Sigmoid colon (tissue), 7 donors: ENCODE results near the gene UHRF2. TPM values are rescaled to one million over a fixed set of nuclear protein-coding genes. Genes with fewer than 3 reads are reported as not detected.

ENCODE experiments used
- DNase-seq: peaks from one replicate; pipeline ENCODE4 v3.0.0-alpha.2; 2019
- H3K27ac ChIP-seq, 4 donors: fragments of 200-600 bp; sonication (generic); one replicate each; pipeline ENCODE4 v1.5.1; 2016 to 2019; ENCODE audit warnings: mild to moderate bottlenecking in 1 of 4
- H3K27me3 ChIP-seq, 3 donors: fragments of 200-600 bp; sonication (generic); one replicate each; pipeline ENCODE4 v1.5.1; 2019; ENCODE audit warnings: mild to moderate bottlenecking in 1 of 3
- H3K36me3 ChIP-seq, 4 donors: fragments of 200-600 bp; sonication (generic); one replicate each; pipeline ENCODE4 v1.5.1; 2016 to 2019
- H3K4me1 ChIP-seq, 4 donors: fragments of 200-600 bp; sonication (generic); one replicate each; pipeline ENCODE4 v1.5.1; 2017 to 2019
- H3K4me3 ChIP-seq, 4 donors: fragments of 200-600 bp; sonication (generic); one replicate each; pipeline ENCODE4 v1.5.1; 2017 to 2019; ENCODE audit warnings: mild to moderate bottlenecking in 2 of 4, moderate library complexity in 1 of 4
- H3K9me3 ChIP-seq, 4 donors: fragments of 200-600 bp in 3 of 4; sonication (generic) in 3 of 4; one replicate each; pipeline versions ENCODE4 v1.5.1 to v1.6.1; 2013 to 2019
- CTCF ChIP-seq, 4 experiments: fragments of 450-650 bp in 3 of 4; fragments of 200-600 bp in 1 of 4; IDR thresholded peaks; one replicate each; pipeline ENCODE4 v1.5.1; 2016 to 2019; ENCODE audit warnings: antibody characterized with exemption in 4 of 4, mild to moderate bottlenecking in 3 of 4, moderate library complexity in 2 of 4
- EP300 ChIP-seq, 4 donors: sonication (generic); formaldehyde crosslinking; IDR thresholded peaks; one replicate each; pipeline ENCODE4 v1.6.1; 2017; ENCODE audit warnings: antibody characterized with exemption in 4 of 4
- POLR2A ChIP-seq, 2 donors: fragments of 450-650 bp; IDR thresholded peaks; one replicate each; pipeline ENCODE4 v1.6.1; 2016; ENCODE audit warnings: antibody characterized with exemption in 2 of 2, mild to moderate bottlenecking in 2 of 2, moderate library complexity in 2 of 2
- POLR2AphosphoS5 ChIP-seq, 4 donors: sonication (generic); formaldehyde crosslinking; IDR thresholded peaks; one replicate each; pipeline ENCODE4 v1.6.1; 2017; ENCODE audit warnings: antibody characterized with exemption in 4 of 4
- WGBS, 2 donors: extraction: QIAGEN DNeasy Blood & Tissue Kit; methylation state at CpG; one replicate each; pipeline ENCODE4 v1.1.7; 2013; 5-methylcytosine and 5-hydroxymethylcytosine counted together
- intact Hi-C: fragments of 100-400 bp; cut with DNase I; formaldehyde crosslinking; loops from one replicate; pipeline ENCODE4 v1.15.1; 2023
- polyA plus RNA-seq, 3 donors: library from polyadenylated mRNA; stranded (reverse); fragments of 200-250 nt; gene quantifications; one replicate each; pipeline ENCODE4 v1.2.3, GENCODE V29; 2013
- total RNA-seq, 4 donors: library from RNA; depleted of rRNA; stranded (reverse); fragments of >200 nt; gene quantifications; one replicate each; pipeline ENCODE4 v1.1.0, GENCODE V29; 2016
- donor health status: healthy with polysubstance abuse.
- donor health status: Bipolar disorder and iron deficiency.
- donor health status: healthy.

The UHRF2 gene
- total and polyA plus RNA-seq, 7 donors, result 7.6 to 55.6 (median 49.1) TPM

- WGBS, 2 donors, result 95 to 96% methylated on average over 3 of the region's 3 CpGs
- no peak overlapping the region for H3K27ac ChIP-seq
- no peak for DNase-seq
- no peaks in the 10 kb centered on the region for H3K9me3 ChIP-seq
- H3K36me3 ChIP-seq, result peaks cover 0 to 11% (median 0%) of the 10 kb centered on the region in 4 donors
- intact Hi-C loops, result no loop called here
- H3K4me3 ChIP-seq, result no peak overlapping the region
- no peaks in the 10 kb centered on the region for H3K27me3 ChIP-seq
- no peak for TF ChIP-seq CTCF (IDR thresholded peaks at IDR 0.05)
- no peak for TF ChIP-seq POLR2AphosphoS5 (IDR thresholded peaks at IDR 0.05)
- TF ChIP-seq POLR2A (IDR thresholded peaks at IDR 0.05), result no peak
- no peak for TF ChIP-seq EP300 (IDR thresholded peaks at IDR 0.05)
- no peaks in the 10 kb centered on the region for H3K4me1 ChIP-seq
These were observed 48.6 kb downstream of the UHRF2 start for GRCh38 chr9:6461619-6462018.

GRCh38 chr9:6467006-6467625, 54.1 kb downstream of the UHRF2 start:
- Histone ChIP-seq H3K36me3 (peaks cover 0 to 4% (median 0%) of the 10 kb centered on the region in 4 donors), H3K27me3 (no peaks in the 10 kb centered on the region), H3K27ac (no peak overlapping the region), H3K9me3 (no peaks in the 10 kb centered on the region), H3K4me3 (no peak overlapping the region), H3K4me1 (no peaks in the 10 kb centered on the region)
- intact Hi-C loops, result no loop called here
- no peak for TF ChIP-seq POLR2AphosphoS5 (IDR thresholded peaks at IDR 0.05)
- TF ChIP-seq POLR2A (IDR thresholded peaks at IDR 0.05), result no peak
- TF ChIP-seq CTCF (IDR thresholded peaks at IDR 0.05), result no peak
- no peak for TF ChIP-seq EP300 (IDR thresholded peaks at IDR 0.05)
- DNase-seq, result no peak
- WGBS, 2 donors, result 90 to 94% methylated on average over 6 of the region's 6 CpGs

GRCh38 chr9:6471231-6471850, 58.3 kb downstream of the UHRF2 start:
- intact Hi-C loops, result no loop called here
- no peak for TF ChIP-seq POLR2AphosphoS5 (IDR thresholded peaks at IDR 0.05)
- Histone ChIP-seq H3K4me3 (no peak overlapping the region), H3K36me3 (no peaks in the 10 kb centered on the region), H3K27ac (no peak overlapping the region), H3K4me1 (no peaks in the 10 kb centered on the region), H3K9me3 (no peaks in the 10 kb centered on the region), H3K27me3 (no peaks in the 10 kb centered on the region)
- no peak for DNase-seq
- 69 to 96% methylated on average over 2 of the region's 2 CpGs for WGBS, 2 donors

GRCh38 chr9:6473151-6473550, 60.2 kb downstream of the UHRF2 start:
- no peak for TF ChIP-seq EP300 (IDR thresholded peaks at IDR 0.05)
- TF ChIP-seq POLR2AphosphoS5 (IDR thresholded peaks at IDR 0.05), result no peak
- no peak for TF ChIP-seq POLR2A (IDR thresholded peaks at IDR 0.05)
- no peak for TF ChIP-seq CTCF (IDR thresholded peaks at IDR 0.05)
- DNase-seq, result no peak
- peaks cover 6 to 16% (median 9%) of the 10 kb centered on the region in 4 donors for H3K36me3 ChIP-seq
- no peak overlapping the region for H3K27ac ChIP-seq
- H3K27me3 ChIP-seq, result no peaks in the 10 kb centered on the region
- 90 to 93% methylated on average over 2 of the region's 2 CpGs for WGBS, 2 donors
- no peak overlapping the region for H3K4me3 ChIP-seq
- no peaks in the 10 kb centered on the region for H3K4me1 ChIP-seq
- no peaks in the 10 kb centered on the region for H3K9me3 ChIP-seq
- intact Hi-C loops, result no loop called here

- DNase-seq, result no peak
- 39 to 69% methylated on average over 2 of the region's 2 CpGs for WGBS, 2 donors
- intact Hi-C loops, result no loop called here
- Histone ChIP-seq H3K36me3 (peaks cover 11 to 79% (median 18%) of the 10 kb centered on the region in 4 donors), H3K27me3 (no peaks in the 10 kb centered on the region), H3K9me3 (no peaks in the 10 kb centered on the region), H3K27ac (no peak overlapping the region), H3K4me1 (no peaks in the 10 kb centered on the region), H3K4me3 (no peak overlapping the region)
- TF ChIP-seq EP300 (IDR thresholded peaks at IDR 0.05) (no peak), POLR2A (IDR thresholded peaks at IDR 0.05) (no peak), POLR2AphosphoS5 (IDR thresholded peaks at IDR 0.05) (no peak), CTCF (IDR thresholded peaks at IDR 0.05) (no peak)
These were observed 67.0 kb downstream of the UHRF2 start for GRCh38 chr9:6479959-6480358.
